ENCODE measurements around the gene ERAL1. TPM values are rescaled to one million over a fixed set of nuclear protein-coding genes. Genes with fewer than 3 reads are reported as not detected.

ERAL1 gene
- total and polyA plus RNA-seq, 2 experiments from 2014 or later: 77.1 to 121 TPM

- no peak overlapping the region for H3K4me3 ChIP-seq
- H3K27me3 ChIP-seq (ENCODE audit: insufficient read depth): no peaks in the 10 kb centered on the region
- no peaks in the 10 kb centered on the region for H3K4me1 ChIP-seq (ENCODE audit: insufficient read depth)
- DNase-seq (ENCODE audit: low spot score) (no peak), ATAC-seq (no peak)
- H3K36me3 Mint-ChIP-seq (ENCODE audit: low read depth): peaks cover 69% of the 10 kb centered on the region
- no peaks in the 10 kb centered on the region for H3K79me2 ChIP-seq (replicated peaks; ENCODE audit: insufficient read depth)
- H3K9me3 Mint-ChIP-seq: peaks cover 11% of the 10 kb centered on the region; the same call in 2 of the 3 replicates
- peaks cover 11% of the 10 kb centered on the region for H3K4me1 Mint-ChIP-seq
- H3K27me3 Mint-ChIP-seq (ENCODE audit: insufficient read depth, low read depth, poor library complexity): peaks cover 10% of the 10 kb centered on the region
- no peaks in the 10 kb centered on the region for H3F3A ChIP-seq (replicated peaks; ENCODE audit: low read depth)
- TF ChIP-seq CTCF (conservative IDR thresholded peaks at IDR 0.05; ENCODE audit: low read depth in 2 of 2) (no peak), EZH2 (IDR thresholded peaks at IDR 0.05; ENCODE audit: low read depth, unreplicated experiment) (no peak), NANOG (IDR thresholded peaks at IDR 0.05; ENCODE audit: borderline replicate concordance) (no peak), ZNF114 (CRISPR knock-in tag; IDR thresholded peaks at IDR 0.05) (no peak), ETS1 (IDR thresholded peaks at IDR 0.05) (no peak), STAT1 (IDR thresholded peaks at IDR 0.05; ENCODE audit: unreplicated experiment) (no peak), EZH2phosphoT487 (IDR thresholded peaks at IDR 0.05; ENCODE audit: unreplicated experiment) (no peak), ZNF331 (CRISPR knock-in tag; IDR thresholded peaks at IDR 0.05; ENCODE audit: low read depth) (no peak), REST (IDR thresholded peaks at IDR 0.05; ENCODE audit: unreplicated experiment) (no peak), ZNF462 (CRISPR knock-in tag; IDR thresholded peaks at IDR 0.05) (no peak), CREB1 (CRISPR knock-in tag; IDR thresholded peaks at IDR 0.05; ENCODE audit: low read depth) (no peak), JUNB (IDR thresholded peaks at IDR 0.05; ENCODE audit: unreplicated experiment) (no peak), POLR2AphosphoS5 (IDR thresholded peaks at IDR 0.05; ENCODE audit: low read depth) (no peak)
- H3K27ac Mint-ChIP-seq: no peak overlapping the region
- H3K27ac ChIP-seq (ENCODE audit: low read depth): no peak overlapping the region
- H3K4me3 Mint-ChIP-seq: no peak overlapping the region; the same call in 2 of the 3 replicates
- H3K9me2 ChIP-seq (ENCODE audit: insufficient read depth): no peaks in the 10 kb centered on the region
- H3K4me2 ChIP-seq: no peak overlapping the region
- no peaks in the 10 kb centered on the region; the same call in 1 of the 2 replicates for H3K36me3 ChIP-seq (ENCODE audit: insufficient read depth)
- H2AFZ ChIP-seq: no peak overlapping the region
- no peaks in the 10 kb centered on the region for H4K20me1 ChIP-seq (replicated peaks; ENCODE audit: insufficient read depth)
Measured at GRCh38 chr17:28881533-28882056, 26.8 kb downstream of the ERAL1 start.

Data from GM23338 (cell line).